ENCODE data around the gene ZNF76. TPM values are rescaled to one million over a fixed set of nuclear protein-coding genes. Genes with fewer than 3 reads are reported as not detected.

The ZNF76 gene
- total and polyA plus RNA-seq, 4 donors = 10.6 to 18.4 (median 12.4) TPM

GRCh38 chr6:35242486-35242885 is 17.0 kb upstream of the ZNF76 start:
- Histone ChIP-seq H3K4me1 (ENCODE audit: control insufficient read depth in 4 of 4, insufficient read depth in 4 of 4, low read length in 3 of 4) (no peaks in the 10 kb centered on the region), H3K36me3 (ENCODE audit: control insufficient read depth in 4 of 4, insufficient read depth in 3 of 4, low read depth in 1 of 4, low read length in 3 of 4) (no peaks in the 10 kb centered on the region), H3K4me3 (ENCODE audit: low read depth in 1 of 3, low read length in 3 of 3) (no peak overlapping the region), H3K27ac (ENCODE audit: low read depth in 1 of 2, low read length in 2 of 2) (no peak overlapping the region), H3K27me3 (ENCODE audit: control insufficient read depth in 4 of 4, insufficient read depth in 4 of 4, low read length in 3 of 4) (no peaks in the 10 kb centered on the region), H3K9ac (ENCODE audit: low read depth in 1 of 2, low read length in 2 of 2) (no peak overlapping the region), H3K9me3 (ENCODE audit: control insufficient read depth in 4 of 4, low read length in 3 of 4) (no peaks in the 10 kb centered on the region)
- TF ChIP-seq HNF4A (conservative IDR thresholded peaks at IDR 0.05) (no peak), RAD21 (IDR thresholded peaks at IDR 0.05) (no peak), FOXA1 (IDR thresholded peaks at IDR 0.05) (no peak), ZBTB33 (IDR thresholded peaks at IDR 0.05) (no peak), HNF4G (IDR thresholded peaks at IDR 0.05) (no peak), FOXA2 (IDR thresholded peaks at IDR 0.05) (no peak), JUND (IDR thresholded peaks at IDR 0.05) (no peak), ATF3 (IDR thresholded peaks at IDR 0.05) (no peak)
- 95% methylated on average over 5 of the region's 5 CpGs for WGBS
- no peak for DNase-seq (ENCODE audit: low spot score)

GRCh38 chr6:35242906-35243305 is 16.6 kb upstream of the ZNF76 start:
- H3K27me3 ChIP-seq (ENCODE audit: control insufficient read depth in 4 of 4, insufficient read depth in 4 of 4, low read length in 3 of 4) = no peaks in the 10 kb centered on the region
- no peaks in the 10 kb centered on the region for H3K36me3 ChIP-seq (ENCODE audit: control insufficient read depth in 4 of 4, insufficient read depth in 3 of 4, low read depth in 1 of 4, low read length in 3 of 4)
- H3K9me3 ChIP-seq (ENCODE audit: control insufficient read depth in 4 of 4, low read length in 3 of 4) = no peaks in the 10 kb centered on the region
- H3K9ac ChIP-seq (ENCODE audit: low read depth in 1 of 2, low read length in 2 of 2) = no peak overlapping the region
- DNase-seq (ENCODE audit: low spot score) = no peak
- no peak overlapping the region for H3K27ac ChIP-seq (ENCODE audit: low read depth in 1 of 2, low read length in 2 of 2)
- WGBS = 97% methylated on average over 13 of the region's 13 CpGs
- no peak overlapping the region for H3K4me3 ChIP-seq (ENCODE audit: low read depth in 1 of 3, low read length in 3 of 3)
- TF ChIP-seq JUND (IDR thresholded peaks at IDR 0.05) = no peak
- TF ChIP-seq HNF4G (IDR thresholded peaks at IDR 0.05) = no peak
- no peak for TF ChIP-seq YY1 (IDR thresholded peaks at IDR 0.05)
- no peak for TF ChIP-seq GABPA (IDR thresholded peaks at IDR 0.05 in 1 of 2, conservative IDR thresholded peaks at IDR 0.05 in 1 of 2)
- TF ChIP-seq TAF1 (conservative IDR thresholded peaks at IDR 0.05) = no peak
- TF ChIP-seq HNF4A (conservative IDR thresholded peaks at IDR 0.05) = no peak
- no peak for TF ChIP-seq RXRA (IDR thresholded peaks at IDR 0.05)
- no peak for TF ChIP-seq NR2F2 (IDR thresholded peaks at IDR 0.05)
- no peak for TF ChIP-seq REST (IDR thresholded peaks at IDR 0.05)
- TF ChIP-seq EGR1 (IDR thresholded peaks at IDR 0.05; ENCODE audit: low read depth in 2 of 2) = no peak
- H3K4me1 ChIP-seq (ENCODE audit: control insufficient read depth in 4 of 4, insufficient read depth in 4 of 4, low read length in 3 of 4) = no peaks in the 10 kb centered on the region

Measured in liver (tissue), 9 donors.